GM23248 (cell line): ENCODE measurements around the gene PPP2R1A.

ENCODE experiments used
- EZH2 ChIP-seq: fragments of 200-600 bp; sonication (generic); IDR thresholded peaks from 2 replicates; pipeline ENCODE4 v1.6.1; 2018; ENCODE audit warnings: antibody characterized with exemption, mild to moderate bottlenecking; ENCODE audit not compliant: insufficient read depth, poor library complexity, severe bottlenecking
- EZH2phosphoT487 ChIP-seq: fragments of 200-600 bp; sonication (generic); IDR thresholded peaks from 2 replicates; pipeline ENCODE4 v1.6.1; 2018; ENCODE audit warnings: antibody characterized with exemption, moderate library complexity, mild to moderate bottlenecking, low read depth; ENCODE audit not compliant: insufficient read depth

- TF ChIP-seq EZH2 = no peak
- TF ChIP-seq EZH2phosphoT487 = no peak
Observed at GRCh38 chr19:52258426-52258825, 68.6 kb downstream of the PPP2R1A start.
